B cell (primary cell): ENCODE data around the gene TUBG1. TPM values are rescaled to one million over a fixed set of nuclear protein-coding genes. Genes with fewer than 3 reads are reported as not detected.

Experiments used
- ATAC-seq: fragments of 200-7000 bp; cut with Tn5 transposase; one replicate; pipeline ENCODE4 v1.10.0; 2021; ENCODE audit warnings: low read depth, mild to moderate bottlenecking, moderate number of reproducible peaks, moderate library complexity
- CTCF ChIA-PET: fragments of 350-600 bp; sonication (Branson Sonifier 250); formaldehyde crosslinking; loops from one replicate; lab custom pipeline; 2021; ENCODE audit warnings: antibody characterized with exemption, inconsistent platforms; lab: Charles Lee
- POLR2A ChIA-PET: fragments of 350-600 bp; sonication (Branson Sonifier 250); formaldehyde crosslinking; loops from one replicate; lab custom pipeline; 2021; ENCODE audit warnings: antibody characterized with exemption; lab: Charles Lee
- DNase-seq: peaks from one replicate; pipeline ENCODE4 v3.0.0; 2013
- H2AFZ ChIP-seq: 2 replicates; pipeline ENCODE4 v1.6.1; 2012; ENCODE audit warnings: mild to moderate bottlenecking, low read depth, low read length; ENCODE audit not compliant: insufficient read depth, poor library complexity, severe bottlenecking
- H3K27ac ChIP-seq, 2 donors: 1 replicate in 1 of 2; 2 replicates in 1 of 2; pipeline ENCODE4 v1.5.1; 2012 to 2013; ENCODE audit warnings: low read length in 2 of 2, mild to moderate bottlenecking in 2 of 2, moderate library complexity in 1 of 2
- H3K27me3 ChIP-seq, 4 experiments: fragments of 200-600 bp in 1 of 4; sonication (generic) in 1 of 4; replicated peaks in 1 of 4; 1 replicate in 2 of 4; 2 replicates in 2 of 4; pipeline versions ENCODE4 v1.6.1 to v1.7.0; 2013 to 2016; ENCODE audit warnings: low read length in 3 of 4, mild to moderate bottlenecking in 2 of 4, mixed read lengths in 1 of 4, moderate library complexity in 1 of 4; ENCODE audit not compliant: insufficient read depth in 4 of 4, control insufficient read depth in 3 of 4; ENCODE audit errors: control extremely low read depth in 1 of 4
- H3K36me3 ChIP-seq, 2 experiments: replicated peaks in 1 of 2; 1 replicate in 1 of 2; 2 replicates in 1 of 2; pipeline versions ENCODE4 v1.6.1 to v1.7.1; 2013; ENCODE audit warnings: low read length in 1 of 2; ENCODE audit not compliant: insufficient read depth in 2 of 2, control insufficient read depth in 1 of 2; ENCODE audit errors: control extremely low read depth in 1 of 2, extremely low read depth in 1 of 2
- H3K4me1 ChIP-seq, 2 donors: fragments of 200-600 bp in 1 of 2; sonication (generic) in 1 of 2; 1 replicate in 1 of 2; 2 replicates in 1 of 2; pipeline versions ENCODE4 v1.5.1 to v1.6.1; 2013 to 2017; ENCODE audit warnings: low read length in 2 of 2; ENCODE audit not compliant: control insufficient read depth in 2 of 2, insufficient read depth in 2 of 2
- H3K4me2 ChIP-seq: replicated peaks from 2 replicates; pipeline ENCODE3; 2012; ENCODE audit warnings: mild to moderate bottlenecking, low read depth, low read length; ENCODE audit not compliant: poor library complexity, severe bottlenecking
- H3K4me3 ChIP-seq, 5 experiments: fragments of 200-600 bp in 1 of 5; sonication (generic) in 1 of 5; 1 replicate in 3 of 5; 2 replicates in 2 of 5; pipeline versions ENCODE4 v1.5.1 to v1.7.0; 2011 to 2016; ENCODE audit warnings: low read length in 4 of 5, mild to moderate bottlenecking in 4 of 5, low read depth in 2 of 5, control low read depth in 1 of 5, moderate library complexity in 1 of 5; ENCODE audit not compliant: insufficient read depth in 1 of 5; ENCODE audit errors: control extremely low read depth in 1 of 5, extremely low read depth in 1 of 5
- H3K79me2 ChIP-seq: fragments of 200-600 bp; sonication (generic); one replicate; pipeline ENCODE4 v1.6.0; 2016; ENCODE audit warnings: low read length; ENCODE audit not compliant: control insufficient read depth, insufficient read depth
- H3K9ac ChIP-seq: fragments of 200-600 bp; sonication (generic); 2 replicates; pipeline ENCODE4 v1.6.1; 2017; ENCODE audit warnings: mild to moderate bottlenecking, low read length, moderate library complexity
- H3K9me3 ChIP-seq, 3 donors: one replicate each; pipeline versions ENCODE4 v1.6.1 to v1.7.1; 2013; ENCODE audit warnings: low read length in 2 of 3; ENCODE audit not compliant: control insufficient read depth in 2 of 3, insufficient read depth in 1 of 3; ENCODE audit errors: control extremely low read depth in 1 of 3
- H4K20me1 ChIP-seq: 2 replicates; pipeline ENCODE4 v1.6.0; 2012; ENCODE audit warnings: mild to moderate bottlenecking, low read length; ENCODE audit not compliant: insufficient read depth, control insufficient read depth, poor library complexity, severe bottlenecking
- H3K27ac Mint-ChIP-seq: one replicate; pipeline ENCODE4 v1.8.0; 2021; ENCODE audit warnings: mixed read lengths
- H3K27me3 Mint-ChIP-seq: one replicate; pipeline ENCODE4 v1.8.0; 2021; ENCODE audit warnings: mixed read lengths
- H3K4me1 Mint-ChIP-seq: one replicate; pipeline ENCODE4 v1.8.0; 2021; ENCODE audit warnings: mixed read lengths
- H3K4me3 Mint-ChIP-seq: one replicate; pipeline ENCODE4 v1.8.0; 2021; ENCODE audit warnings: mixed read lengths
- H3K9me3 Mint-ChIP-seq: one replicate; pipeline ENCODE4 v1.8.0; 2022; ENCODE audit warnings: mixed read lengths; ENCODE audit not compliant: insufficient read depth
- CTCF ChIP-seq: fragments of 200-600 bp; IDR thresholded peaks from one replicate; pipeline ENCODE4 v1.8.0; 2022; ENCODE audit warnings: antibody characterized with exemption, mild to moderate bottlenecking
- EZH2 ChIP-seq: IDR thresholded peaks from 2 replicates; pipeline ENCODE4 v1.6.1; 2012; ENCODE audit warnings: borderline replicate concordance, low read depth, mild to moderate bottlenecking, moderate library complexity, low read length; ENCODE audit not compliant: insufficient read depth, poor library complexity, severe bottlenecking
- WGBS: methylation state at CpG from one replicate; pipeline ENCODE4 v1.1.5; 2013; ENCODE audit warnings: missing lambda C conversion rate; ENCODE audit not compliant: insufficient coverage; 5-methylcytosine and 5-hydroxymethylcytosine counted together
- intact Hi-C: fragments of 100-400 bp; cut with micrococcal nuclease; formaldehyde crosslinking; loops from one replicate; pipeline ENCODE4 v1.10.0; 2022
- polyA plus RNA-seq: library from polyadenylated mRNA; depleted of rRNA; stranded (reverse); fragments of >200 nt; gene quantifications from 2 replicates; pipeline ENCODE4 v1.2.3, GENCODE V29; 2012
- total RNA-seq, 2 donors: library from RNA; stranded (reverse); fragments of 120-200 nt in 1 of 2; gene quantifications; 1 replicate in 1 of 2; 2 replicates in 1 of 2; pipeline versions ENCODE4 v1.2.3 to v1.2.4, GENCODE V29; 2013 to 2022

The TUBG1 gene
- total and polyA plus RNA-seq, 2 donors (not counting 1 experiment from before 2014, with no cell fraction given): 17.2 to 19.5 TPM

GRCh38 chr17:42590886-42591285, 18.6 kb upstream of the TUBG1 start:
- ATAC-seq (no peak), DNase-seq (no peak)
- no peak overlapping the region for H3K4me3 Mint-ChIP-seq
- Histone ChIP-seq H3K27me3 (no peaks in the 10 kb centered on the region), H2AFZ (no peak overlapping the region), H3K9me3 (no peaks in the 10 kb centered on the region), H3K4me3 (no peak overlapping the region), H3K4me2 (no peak overlapping the region), H3K79me2 (peaks cover 44% of the 10 kb centered on the region), H3K4me1 (peaks cover 15 to 21% of the 10 kb centered on the region in 2 donors), H3K27ac (no peak overlapping the region), H3K36me3 (peaks cover 3 to 67% of the 10 kb centered on the region in 2 experiments), H3K9ac (no peak overlapping the region), H4K20me1 (peaks cover 66% of the 10 kb centered on the region)
- intact Hi-C loops: no loop called here
- H3K4me1 Mint-ChIP-seq: peaks cover 26% of the 10 kb centered on the region
- no peaks in the 10 kb centered on the region for H3K9me3 Mint-ChIP-seq
- H3K27me3 Mint-ChIP-seq: no peaks in the 10 kb centered on the region
- H3K27ac Mint-ChIP-seq: no peak overlapping the region
- POLR2A ChIA-PET: no interaction called here
- WGBS: 100% methylated on average over 2 of the region's 2 CpGs
- TF ChIP-seq EZH2 (no peak), CTCF (no peak)
- CTCF ChIA-PET: interaction anchor here (2.8 kb wide), 1 partner anchor 13 kb away, joined by 9 read pairs; the partner anchor contains the start of gene PSMC3IP

- TF ChIP-seq CTCF: no peak
- TF ChIP-seq EZH2: no peak
- Histone ChIP-seq H3K9ac (no peak overlapping the region), H3K79me2 (peaks cover 48% of the 10 kb centered on the region), H4K20me1 (peaks cover 69% of the 10 kb centered on the region), H2AFZ (no peak overlapping the region), H3K27ac (no peak overlapping the region), H3K4me3 (no peak overlapping the region), H3K36me3 (peaks cover 3 to 68% of the 10 kb centered on the region in 2 experiments), H3K4me2 (no peak overlapping the region), H3K9me3 (no peaks in the 10 kb centered on the region), H3K27me3 (no peaks in the 10 kb centered on the region), H3K4me1 (peaks cover 9 to 16% of the 10 kb centered on the region in 2 donors)
- H3K4me3 Mint-ChIP-seq: no peak overlapping the region
- intact Hi-C loops: no loop called here
- H3K27ac Mint-ChIP-seq: no peak overlapping the region
- H3K27me3 Mint-ChIP-seq: no peaks in the 10 kb centered on the region
- H3K9me3 Mint-ChIP-seq: no peaks in the 10 kb centered on the region
- POLR2A ChIA-PET: no interaction called here
- H3K4me1 Mint-ChIP-seq: peaks cover 22% of the 10 kb centered on the region
- CTCF ChIA-PET: interaction anchor here (2.8 kb wide), 1 partner anchor 13 kb away, joined by 9 read pairs; the partner anchor contains the start of gene PSMC3IP
- WGBS: 100% methylated on average over 5 of the region's 9 CpGs
- no peak for DNase-seq
- no peak for ATAC-seq
Measured at GRCh38 chr17:42591411-42591810, 18.1 kb upstream of the TUBG1 start.
